Right lobe of liver (tissue), 4 donors: ENCODE data around the gene ROR2.

Experiments
- CTCF ChIP-seq, 4 donors: fragments of 200-600 bp in 3 of 4; fragments of 450-650 bp in 1 of 4; IDR thresholded peaks; one replicate each; pipeline versions ENCODE4 v1.5.1 to v1.8.0; 2016 to 2022; ENCODE audit warnings: antibody characterized with exemption in 4 of 4, mild to moderate bottlenecking in 2 of 4
- POLR2A ChIP-seq: fragments of 450-650 bp; IDR thresholded peaks from one replicate; pipeline ENCODE4 v1.6.1; 2017; ENCODE audit warnings: antibody characterized with exemption, mild to moderate bottlenecking
- donor health status: DM: no; HTN: no; CAD: no.
- donor health status: DM: no; HTN: no; CAD: no.
- donor health status: DM: no; HTN: yes; CAD: no.

- TF ChIP-seq CTCF (IDR thresholded peaks at IDR 0.05), result no peak
- no peak for TF ChIP-seq POLR2A
Observed at GRCh38 chr9:91756510-91756780, 193.6 kb downstream of the ROR2 start.
